ENCODE results near the gene NOTCH2. TPM values are rescaled to one million over a fixed set of nuclear protein-coding genes. Genes with fewer than 3 reads are reported as not detected.

Gene NOTCH2
- total and polyA plus RNA-seq, 4 donors: 8.7 to 55.3 (median 27.4) TPM

GRCh38 chr1:119924948-119925898 is 144.2 kb downstream of the NOTCH2 start:
- H3K27me3 ChIP-seq (ENCODE audit: control insufficient read depth in 4 of 4, insufficient read depth in 4 of 4, low read length in 3 of 4): no peaks in the 10 kb centered on the region
- DNase-seq (ENCODE audit: low spot score): no peak
- H3K9ac ChIP-seq (ENCODE audit: low read depth in 1 of 2, low read length in 2 of 2): no peak overlapping the region
- peak in 1 of 2 donors; percentile 22 for TF ChIP-seq RXRA (IDR thresholded peaks at IDR 0.05)
- no peak for TF ChIP-seq TAF1 (conservative IDR thresholded peaks at IDR 0.05)
- H3K4me1 ChIP-seq (ENCODE audit: control insufficient read depth in 4 of 4, insufficient read depth in 4 of 4, low read length in 3 of 4): no peaks in the 10 kb centered on the region
- H3K27ac ChIP-seq (ENCODE audit: low read depth in 1 of 2, low read length in 2 of 2): no peak overlapping the region
- H3K4me3 ChIP-seq (ENCODE audit: low read depth in 1 of 3, low read length in 3 of 3): no peak overlapping the region
- H3K36me3 ChIP-seq (ENCODE audit: control insufficient read depth in 4 of 4, insufficient read depth in 3 of 4, low read depth in 1 of 4, low read length in 3 of 4): peaks cover 8 to 91% (median 80%) of the 10 kb centered on the region in 4 donors
- WGBS: 86% methylated on average over 19 of the region's 19 CpGs
- no peaks in the 10 kb centered on the region for H3K9me3 ChIP-seq (ENCODE audit: control insufficient read depth in 4 of 4, low read length in 3 of 4)

DNA sequence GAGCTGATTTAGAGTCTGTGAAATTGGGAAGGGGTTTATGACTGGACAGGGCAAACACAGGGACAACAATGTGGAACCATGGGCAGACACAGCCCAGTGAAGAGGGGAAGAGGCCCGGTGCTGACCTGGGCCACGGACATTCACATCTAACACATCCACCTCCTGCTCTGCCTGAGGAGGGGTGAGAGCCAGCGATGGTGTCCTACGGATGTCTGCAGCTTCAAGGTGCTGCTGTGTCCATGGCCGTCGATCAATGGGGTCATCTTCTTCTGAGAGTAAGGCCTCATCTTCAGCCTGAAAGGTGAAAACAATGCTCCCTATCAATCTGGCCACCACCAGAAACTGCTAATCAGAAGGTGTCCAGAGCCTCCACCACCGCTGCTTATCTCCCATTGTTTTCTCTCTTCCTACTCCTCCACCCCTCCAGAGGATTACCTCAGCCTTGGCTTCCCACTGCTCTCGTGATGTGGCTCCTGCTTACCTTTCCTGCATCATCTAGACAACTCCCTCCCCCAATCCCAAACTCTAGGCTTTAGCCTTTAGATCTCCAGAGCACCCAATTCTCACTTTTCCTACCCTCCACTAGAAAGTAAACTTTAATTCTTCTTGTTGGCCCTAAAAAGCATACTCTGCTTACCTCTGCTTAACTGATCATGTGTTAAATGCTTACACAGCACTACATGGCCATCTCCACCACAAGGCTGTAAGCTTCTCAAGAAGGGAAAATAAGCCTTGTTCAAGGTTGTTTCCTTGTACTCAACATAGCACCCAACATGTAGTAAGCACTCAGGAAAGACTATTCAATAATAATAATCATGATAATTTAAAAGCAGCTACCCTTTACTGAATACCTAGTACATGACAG is 149.1 kb downstream of the NOTCH2 start:
- TF ChIP-seq FOXA1 (IDR thresholded peaks at IDR 0.05): no peak
- no peak for TF ChIP-seq TAF1 (conservative IDR thresholded peaks at IDR 0.05)
- TF ChIP-seq RAD21 (IDR thresholded peaks at IDR 0.05): no peak
- TF ChIP-seq SP1 (IDR thresholded peaks at IDR 0.05): no peak
- TF ChIP-seq, protein P1, sequence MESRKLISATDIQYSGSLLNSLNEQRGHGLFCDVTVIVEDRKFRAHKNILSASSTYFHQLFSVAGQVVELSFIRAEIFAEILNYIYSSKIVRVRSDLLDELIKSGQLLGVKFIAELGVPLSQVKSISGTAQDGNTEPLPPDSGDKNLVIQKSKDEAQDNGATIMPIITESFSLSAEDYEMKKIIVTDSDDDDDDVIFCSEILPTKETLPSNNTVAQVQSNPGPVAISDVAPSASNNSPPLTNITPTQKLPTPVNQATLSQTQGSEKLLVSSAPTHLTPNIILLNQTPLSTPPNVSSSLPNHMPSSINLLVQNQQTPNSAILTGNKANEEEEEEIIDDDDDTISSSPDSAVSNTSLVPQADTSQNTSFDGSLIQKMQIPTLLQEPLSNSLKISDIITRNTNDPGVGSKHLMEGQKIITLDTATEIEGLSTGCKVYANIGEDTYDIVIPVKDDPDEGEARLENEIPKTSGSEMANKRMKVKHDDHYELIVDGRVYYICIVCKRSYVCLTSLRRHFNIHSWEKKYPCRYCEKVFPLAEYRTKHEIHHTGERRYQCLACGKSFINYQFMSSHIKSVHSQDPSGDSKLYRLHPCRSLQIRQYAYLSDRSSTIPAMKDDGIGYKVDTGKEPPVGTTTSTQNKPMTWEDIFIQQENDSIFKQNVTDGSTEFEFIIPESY (IDR thresholded peaks at IDR 0.05): no peak
- TF ChIP-seq FOXA2 (IDR thresholded peaks at IDR 0.05): no peak
- no peak for TF ChIP-seq HNF4G (IDR thresholded peaks at IDR 0.05)
- TF ChIP-seq, protein P2, sequence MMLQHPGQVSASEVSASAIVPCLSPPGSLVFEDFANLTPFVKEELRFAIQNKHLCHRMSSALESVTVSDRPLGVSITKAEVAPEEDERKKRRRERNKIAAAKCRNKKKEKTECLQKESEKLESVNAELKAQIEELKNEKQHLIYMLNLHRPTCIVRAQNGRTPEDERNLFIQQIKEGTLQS (IDR thresholded peaks at IDR 0.05): no peak
- TF ChIP-seq, protein P3, sequence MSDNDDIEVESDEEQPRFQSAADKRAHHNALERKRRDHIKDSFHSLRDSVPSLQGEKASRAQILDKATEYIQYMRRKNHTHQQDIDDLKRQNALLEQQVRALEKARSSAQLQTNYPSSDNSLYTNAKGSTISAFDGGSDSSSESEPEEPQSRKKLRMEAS (IDR thresholded peaks at IDR 0.05): no peak
- no peak for TF ChIP-seq YY1 (IDR thresholded peaks at IDR 0.05)
- no peak for TF ChIP-seq GABPA (IDR thresholded peaks at IDR 0.05 in 1 of 2, conservative IDR thresholded peaks at IDR 0.05 in 1 of 2)
- no peak for TF ChIP-seq RXRA (IDR thresholded peaks at IDR 0.05)
- TF ChIP-seq EGR1 (IDR thresholded peaks at IDR 0.05; ENCODE audit: low read depth in 2 of 2): no peak
- no peak for TF ChIP-seq JUND (IDR thresholded peaks at IDR 0.05)
- H3K9me3 ChIP-seq (ENCODE audit: control insufficient read depth in 4 of 4, low read length in 3 of 4): no peaks in the 10 kb centered on the region
- H3K27ac ChIP-seq (ENCODE audit: low read depth in 1 of 2, low read length in 2 of 2): no peak overlapping the region
- DNase-seq (ENCODE audit: low spot score): no peak
- no peak overlapping the region for H3K4me3 ChIP-seq (ENCODE audit: low read depth in 1 of 3, low read length in 3 of 3)
- WGBS: 88% methylated on average over 8 of the region's 8 CpGs
- H3K27me3 ChIP-seq (ENCODE audit: control insufficient read depth in 4 of 4, insufficient read depth in 4 of 4, low read length in 3 of 4): no peaks in the 10 kb centered on the region
- H3K36me3 ChIP-seq (ENCODE audit: control insufficient read depth in 4 of 4, insufficient read depth in 3 of 4, low read depth in 1 of 4, low read length in 3 of 4): peaks cover 8 to 100% (median 91%) of the 10 kb centered on the region in 4 donors
- H3K9ac ChIP-seq (ENCODE audit: low read depth in 1 of 2, low read length in 2 of 2): no peak overlapping the region
- H3K4me1 ChIP-seq (ENCODE audit: control insufficient read depth in 4 of 4, insufficient read depth in 4 of 4, low read length in 3 of 4): no peaks in the 10 kb centered on the region
